NCI-H446 (cell line): ENCODE measurements around the gene BLNK.

Experiments used
- DNase-seq, 2 experiments: peaks; one replicate each; lab custom pipeline; 2025; lab: John Stamatoyannopoulos, UW

BLNK gene

GRCh38 chr10:96261930-96262329 lies 9.4 kb downstream of the BLNK start:
- DNase-seq: no peak

DNA sequence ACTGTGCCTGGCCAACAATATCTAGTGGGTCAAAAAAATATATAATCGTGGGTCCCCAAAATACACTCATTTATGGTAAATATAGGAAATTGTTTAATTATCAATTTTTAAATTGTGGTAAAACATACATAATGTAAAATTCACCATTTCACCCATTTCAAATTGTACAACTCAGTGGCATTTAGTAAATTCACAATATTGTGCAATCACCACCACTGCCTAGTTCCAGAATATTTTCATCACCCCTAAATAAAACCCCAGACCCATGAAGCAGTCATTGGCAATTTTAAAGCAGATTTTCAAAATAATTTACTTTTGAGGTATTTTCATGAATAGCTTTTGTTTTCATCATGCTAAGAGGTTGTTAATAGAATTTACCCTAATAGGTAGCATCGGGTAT lies 10.2 kb downstream of the BLNK start:
- DNase-seq: no peak

DNA sequence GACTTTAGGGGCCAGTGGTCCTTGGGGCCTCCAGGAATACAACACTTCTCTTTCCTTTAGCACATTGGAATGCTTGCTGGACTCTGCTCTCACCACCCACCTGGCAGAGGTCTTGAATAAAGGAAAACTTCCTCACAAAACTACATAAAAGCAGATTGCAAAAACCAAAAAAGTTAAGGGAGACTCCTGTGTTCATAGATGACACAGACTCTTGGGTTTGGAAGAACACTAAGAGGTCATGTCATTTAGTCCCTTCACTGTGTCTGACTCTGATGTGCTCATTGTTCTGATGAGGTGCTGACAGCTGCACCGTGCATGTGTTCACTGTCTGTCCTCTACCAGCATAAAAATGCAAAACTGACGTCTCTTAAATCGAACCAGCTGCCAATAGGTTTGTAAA lies 11.4 kb downstream of the BLNK start:
- peak in 1 of 2 experiments; percentile 12 for DNase-seq

DNA sequence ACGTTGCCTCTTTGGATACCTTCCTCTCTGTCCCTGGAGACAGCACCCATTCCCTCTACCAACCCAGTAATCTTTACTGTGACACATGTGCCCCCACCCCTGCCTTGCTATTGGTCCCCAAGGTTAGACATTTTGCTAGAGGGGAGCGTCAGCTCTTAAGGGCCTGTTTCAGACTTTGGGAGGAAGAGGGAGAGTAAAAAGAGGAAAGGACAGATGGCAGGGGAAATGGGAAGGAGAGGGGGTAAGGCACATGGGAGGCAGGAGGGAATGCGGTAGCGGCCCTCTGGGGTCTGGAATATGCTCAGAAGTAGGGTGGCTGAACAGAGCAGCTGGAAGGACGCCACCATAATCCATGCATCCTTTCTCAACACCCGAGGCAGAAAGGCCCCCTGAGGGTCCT lies 12.2 kb downstream of the BLNK start:
- peak in 1 of 2 experiments; percentile 38 for DNase-seq

- peak in 1 of 2 experiments; percentile 51 for DNase-seq
These were observed 13.4 kb downstream of the BLNK start for GRCh38 chr10:96257944-96258343.

GRCh38 chr10:96255549-96256333 lies 15.6 kb downstream of the BLNK start:
- peak; percentile 11 to 34 for DNase-seq

- no peak for DNase-seq
These were observed 16.4 kb downstream of the BLNK start for GRCh38 chr10:96254976-96255375.

DNA sequence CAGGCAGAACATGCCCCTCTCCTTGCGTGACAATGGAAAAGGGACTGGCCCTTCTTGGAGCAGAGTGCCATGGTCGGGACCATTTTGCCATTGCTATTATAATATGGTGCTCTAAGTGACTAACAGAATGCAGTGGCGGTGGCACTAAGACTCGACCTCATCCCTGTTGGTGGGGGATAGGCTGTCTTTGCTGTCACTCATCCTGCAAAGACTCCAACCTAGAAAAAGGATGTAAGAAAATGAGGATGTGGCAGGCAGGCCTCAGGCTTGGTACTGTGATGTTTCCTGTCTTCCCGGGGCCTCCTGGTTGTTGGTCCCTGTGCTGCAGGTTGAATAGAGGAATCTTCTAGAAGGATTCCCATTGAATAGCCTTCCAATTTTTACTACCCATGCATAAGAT lies 18.6 kb downstream of the BLNK start:
- DNase-seq: no peak

DNA sequence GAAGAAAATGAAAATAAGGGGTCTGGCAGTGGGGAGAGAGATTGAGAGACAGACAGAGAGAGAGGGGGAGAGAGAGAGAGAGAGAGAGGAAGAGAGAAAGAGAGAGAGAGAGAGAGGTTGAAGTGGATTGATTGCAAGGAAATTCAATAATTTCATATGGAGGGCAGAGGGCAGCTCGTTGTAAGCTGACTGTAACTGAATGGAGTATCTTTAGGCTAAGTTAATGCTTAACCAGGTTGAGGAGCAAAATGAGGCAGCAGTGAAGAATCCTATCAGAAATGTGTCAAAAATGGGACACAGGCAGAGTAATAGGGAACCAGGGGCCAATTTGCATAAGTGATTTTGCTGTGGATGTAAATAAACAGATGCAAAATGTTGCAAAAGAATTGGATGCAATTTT lies 21.0 kb downstream of the BLNK start:
- no peak for DNase-seq

- no peak for DNase-seq
These were observed 22.1 kb downstream of the BLNK start for GRCh38 chr10:96249264-96249663.

- no peak for DNase-seq
These were observed 27.0 kb downstream of the BLNK start for GRCh38 chr10:96244354-96244753.

- DNase-seq: no peak
These were observed 28.1 kb downstream of the BLNK start for GRCh38 chr10:96243296-96243695.

DNA sequence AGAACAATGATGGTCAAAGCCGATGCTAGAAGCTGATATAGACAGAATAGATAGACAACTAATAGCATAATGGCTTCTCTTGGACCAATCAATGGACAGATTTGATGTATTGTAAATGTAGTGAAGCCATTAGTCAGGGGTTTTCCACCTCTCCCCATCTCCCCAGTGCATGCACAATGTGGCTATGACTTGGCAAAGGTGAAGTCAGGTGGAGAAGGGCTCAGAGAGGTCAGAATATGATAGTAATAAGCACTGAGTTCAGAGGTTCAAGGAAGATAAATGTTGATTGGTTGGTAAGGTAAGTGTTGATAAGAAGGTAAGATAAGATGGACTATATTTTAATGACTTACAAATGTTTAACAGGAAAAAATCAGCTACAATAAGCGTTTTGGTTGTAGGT lies 28.5 kb downstream of the BLNK start:
- no peak for DNase-seq

GRCh38 chr10:96238646-96239623 lies 32.4 kb downstream of the BLNK start:
- no peak for DNase-seq

DNA sequence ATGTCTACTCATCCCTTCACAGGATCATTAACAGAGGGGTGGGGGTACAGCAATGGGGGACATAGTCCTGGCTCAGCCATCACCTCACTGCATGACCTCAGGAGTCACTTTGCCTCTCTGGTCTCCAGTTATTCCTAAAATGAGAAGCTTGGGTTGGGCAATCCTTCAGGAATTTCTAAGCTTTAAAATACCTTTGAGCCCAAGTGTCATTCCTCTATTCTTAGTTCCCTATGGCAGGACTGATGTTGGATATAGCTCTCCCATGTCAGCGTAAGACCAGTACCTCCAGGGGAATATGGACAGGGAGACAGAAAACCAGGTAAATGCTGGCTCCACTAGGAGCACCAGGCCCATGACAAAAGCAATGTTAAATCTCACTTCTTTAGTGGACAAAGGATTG lies 34.5 kb downstream of the BLNK start:
- no peak for DNase-seq

DNA sequence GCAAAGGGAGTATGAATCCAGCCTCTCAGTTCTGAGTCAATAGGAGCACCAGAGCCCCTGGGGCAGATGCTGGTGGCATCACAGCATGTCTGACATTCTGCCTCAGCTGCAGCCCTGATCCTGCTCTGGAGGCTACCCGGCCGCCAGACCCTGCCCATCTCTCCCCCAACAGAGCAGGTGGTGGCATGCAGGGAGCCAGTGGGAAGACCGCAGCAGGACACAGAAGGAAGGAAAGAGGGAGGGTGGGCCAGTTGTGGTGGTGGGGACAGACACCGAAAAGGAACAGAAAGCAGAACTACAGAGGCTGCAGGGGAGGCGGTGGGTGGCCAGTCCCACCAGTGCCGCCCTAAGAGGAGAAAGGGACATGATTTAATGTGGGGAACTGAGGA lies 35.3 kb downstream of the BLNK start:
- DNase-seq: no peak

GRCh38 chr10:96235326-96236089 lies 35.9 kb downstream of the BLNK start:
- DNase-seq: no peak

GRCh38 chr10:96233959-96234358 lies 37.4 kb downstream of the BLNK start:
- DNase-seq: no peak

DNA sequence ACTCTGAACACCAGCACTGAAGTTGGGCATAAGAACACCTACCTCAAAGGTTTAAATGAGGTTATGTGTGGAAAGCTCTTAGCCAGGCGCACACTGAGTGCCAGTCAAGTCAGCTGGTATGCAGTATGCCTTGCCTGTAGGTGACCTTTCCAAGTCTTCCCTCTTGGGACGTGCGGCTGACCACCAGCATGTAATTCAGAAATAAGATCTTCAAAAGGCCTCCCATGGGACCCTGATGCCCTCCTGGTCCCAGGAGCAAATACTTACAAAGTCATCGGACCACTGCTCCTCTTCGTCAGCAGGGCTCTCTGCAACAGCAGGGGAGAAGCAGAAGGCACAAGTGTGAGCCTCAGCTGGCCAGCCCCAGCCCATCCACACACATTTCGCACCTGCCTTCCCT lies 40.8 kb downstream of the BLNK start:
- DNase-seq: no peak

DNA sequence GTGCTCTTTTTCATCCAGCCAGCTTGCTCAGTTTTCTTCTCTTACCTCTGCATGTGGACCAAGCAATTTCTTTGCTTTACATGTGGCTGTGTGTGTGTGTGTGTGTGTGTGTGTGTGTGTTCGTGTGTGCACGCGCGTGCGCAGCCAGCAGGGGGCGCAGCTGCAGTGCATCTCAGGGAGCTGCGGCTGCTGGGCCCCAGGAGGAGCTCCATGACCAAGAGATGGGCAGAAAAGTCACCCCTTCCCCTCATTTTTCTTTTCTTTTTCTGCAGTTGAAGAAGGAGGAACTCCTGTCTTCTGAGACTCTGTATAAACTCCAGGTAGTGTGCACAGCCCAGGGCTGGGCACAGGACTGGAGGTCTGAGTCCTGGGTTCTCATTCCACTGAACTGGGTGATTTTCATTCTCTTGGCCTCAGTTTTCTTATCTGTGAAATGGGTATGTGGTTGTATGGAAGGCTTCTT lies 41.8 kb downstream of the BLNK start:
- DNase-seq: peak; percentile 4 to 72

DNA sequence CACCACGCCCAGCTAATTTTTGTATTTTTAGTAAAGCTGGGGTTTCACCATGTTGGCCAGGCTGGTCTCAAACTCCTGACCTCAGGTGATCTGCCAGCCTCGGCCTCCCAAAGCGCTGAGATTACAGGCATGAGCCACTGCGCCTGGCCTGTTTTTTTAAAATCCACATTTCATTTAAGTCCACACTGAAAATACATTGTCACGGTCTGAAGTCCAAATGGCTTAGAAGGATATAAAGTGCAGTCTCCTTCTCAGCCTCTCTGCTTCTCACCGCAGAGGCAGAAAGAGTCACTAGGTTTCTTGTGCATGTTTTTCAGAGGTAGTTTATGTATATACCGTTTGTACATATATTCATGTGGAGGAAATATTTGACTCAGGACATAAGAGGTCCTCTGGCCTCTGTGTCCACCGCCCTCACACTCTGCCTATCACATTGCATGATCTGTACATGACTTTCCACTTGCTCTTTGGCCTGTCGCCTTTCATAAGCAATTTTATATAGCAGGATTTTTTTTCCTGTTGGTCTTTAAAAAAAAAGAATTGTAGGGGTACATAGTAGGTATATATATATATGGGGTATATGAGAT lies 42.9 kb downstream of the BLNK start:
- DNase-seq: no peak

GRCh38 chr10:96227206-96227605 lies 44.2 kb downstream of the BLNK start:
- DNase-seq: no peak
